HEK293 (cell line): Measurements from ENCODE around the gene SLC43A3.

ENCODE experiments used
- CTCF ChIP-seq: fragments of 450-650 bp; formaldehyde crosslinking; IDR thresholded peaks from 2 replicates; pipeline ENCODE4 v1.5.1; 2016; ENCODE audit warnings: missing biosample characterization, missing genetic modification characterization
- GLIS2 ChIP-seq: fragments of 450-650 bp; formaldehyde crosslinking; IDR thresholded peaks from 2 replicates; pipeline ENCODE4 v1.5.1; 2016; ENCODE audit warnings: missing biosample characterization, missing genetic modification characterization
- REST ChIP-seq: fragments of 450-650 bp; formaldehyde crosslinking; IDR thresholded peaks from 2 replicates; pipeline ENCODE4 v1.5.1; 2016; ENCODE audit warnings: missing biosample characterization, missing genetic modification characterization
- YY1 ChIP-seq: fragments of 450-650 bp; formaldehyde crosslinking; IDR thresholded peaks from 2 replicates; pipeline ENCODE4 v1.5.1; 2018; ENCODE audit warnings: missing biosample characterization, missing genetic modification characterization
- ZBTB1 ChIP-seq: fragments of 450-650 bp; formaldehyde crosslinking; IDR thresholded peaks from 2 replicates; pipeline ENCODE4 v1.5.1; 2016; ENCODE audit warnings: missing biosample characterization, missing genetic modification characterization
- ZBTB21 ChIP-seq: fragments of 450-650 bp; formaldehyde crosslinking; IDR thresholded peaks from 2 replicates; pipeline ENCODE4 v1.5.1; 2017; ENCODE audit warnings: missing biosample characterization, missing genetic modification characterization
- ZNF391 ChIP-seq: fragments of 450-650 bp; formaldehyde crosslinking; IDR thresholded peaks from 2 replicates; pipeline ENCODE4 v1.5.1; 2016; ENCODE audit warnings: low read depth, missing biosample characterization, missing genetic modification characterization, borderline replicate concordance
- ZNF560 ChIP-seq: fragments of 450-650 bp; formaldehyde crosslinking; IDR thresholded peaks from 2 replicates; pipeline ENCODE4 v1.5.1; 2017; ENCODE audit warnings: missing biosample characterization, missing genetic modification characterization, borderline replicate concordance
- ZNF639 ChIP-seq: fragments of 450-650 bp; formaldehyde crosslinking; IDR thresholded peaks from 2 replicates; pipeline ENCODE4 v1.5.1; 2016; ENCODE audit warnings: missing biosample characterization, missing genetic modification characterization
- ZNF658 ChIP-seq: fragments of 450-650 bp; formaldehyde crosslinking; IDR thresholded peaks from 2 replicates; pipeline ENCODE4; 2016; ENCODE audit warnings: missing biosample characterization, missing genetic modification characterization

GRCh38 chr11:57361926-57362325 lies 65.0 kb downstream of the SLC43A3 start:
- TF ChIP-seq CTCF (tag by site-specific recombination) = no peak
- TF ChIP-seq REST (tag by site-specific recombination) = no peak
- no peak for TF ChIP-seq ZNF658 (tag by site-specific recombination)
- no peak for TF ChIP-seq ZBTB1 (tag by site-specific recombination)
- TF ChIP-seq ZNF391 (tag by site-specific recombination) = no peak
- no peak for TF ChIP-seq ZNF639
- TF ChIP-seq ZBTB21 (tag by site-specific recombination) = no peak
- TF ChIP-seq ZNF560 (tag by site-specific recombination) = no peak
- no peak for TF ChIP-seq GLIS2 (tag by site-specific recombination)
- TF ChIP-seq YY1 = no peak
